SU-DHL-6 (cell line): Measurements from ENCODE around the gene CASQ2.

Experiments used
- H2AFZ ChIP-seq: fragments of 200-600 bp; sonication (generic); 2 replicates; pipeline ENCODE4 v1.6.1; 2014; ENCODE audit warnings: low read depth, mild to moderate bottlenecking, moderate library complexity, mixed read lengths, antibody characterized with exemption, low read length; ENCODE audit not compliant: severe bottlenecking
- H3F3A ChIP-seq: fragments of 200-600 bp; shearing (Covaris generic); 2 replicates; pipeline ENCODE4 v1.6.0; 2016; ENCODE audit warnings: antibody characterized with exemption, mild to moderate bottlenecking; ENCODE audit not compliant: insufficient read depth
- H3K27ac ChIP-seq: fragments of 200-600 bp; sonication (generic); 2 replicates; pipeline ENCODE4 v1.5.1; 2016; ENCODE audit warnings: low read depth, mild to moderate bottlenecking, low read length, moderate library complexity, mixed read lengths
- H3K27me3 ChIP-seq: fragments of 200-600 bp; sonication (generic), shearing (Covaris generic); 2 replicates; pipeline ENCODE4 v1.6.0; 2014; ENCODE audit warnings: mild to moderate bottlenecking, low read length
- H3K36me3 ChIP-seq: fragments of 200-600 bp; sonication (generic); 2 replicates; pipeline ENCODE4 v1.6.1; 2014; ENCODE audit warnings: mild to moderate bottlenecking, low read length, mixed read lengths
- H3K4me2 ChIP-seq: fragments of 300-600, 200-600 bp; shearing (Covaris generic), sonication (generic); 2 replicates; pipeline ENCODE4 v1.6.0; 2014; ENCODE audit warnings: low read length, low read depth, mild to moderate bottlenecking; ENCODE audit not compliant: poor library complexity, severe bottlenecking
- H3K4me3 ChIP-seq: fragments of 200-600 bp; sonication (generic); 2 replicates; pipeline ENCODE4 v1.5.1; 2014; ENCODE audit warnings: antibody characterized with exemption, low read length, mild to moderate bottlenecking, mixed read lengths; ENCODE audit not compliant: insufficient read depth, poor library complexity, severe bottlenecking
- H3K79me2 ChIP-seq: fragments of 200-600 bp; sonication (generic); 2 replicates; pipeline ENCODE4 v1.6.1; 2014; ENCODE audit warnings: mild to moderate bottlenecking, low read length, moderate library complexity; ENCODE audit not compliant: insufficient read depth
- H3K9ac ChIP-seq: fragments of 200-600 bp; sonication (generic); 2 replicates; pipeline ENCODE4 v1.7.0; 2014; ENCODE audit warnings: mild to moderate bottlenecking, low read length
- H3K9me2 ChIP-seq: fragments of 200-600 bp; sonication (generic); replicated peaks from 2 replicates; pipeline ENCODE4 v1.6.1; 2014; ENCODE audit warnings: low read length; ENCODE audit not compliant: insufficient read depth
- H3K9me3 ChIP-seq: fragments of 200-600 bp; sonication (generic); 2 replicates; pipeline ENCODE4 v1.6.1; 2014; ENCODE audit warnings: low read length, mixed read lengths; ENCODE audit not compliant: insufficient read depth
- H4K20me1 ChIP-seq: fragments of 200-600 bp; sonication (generic); 2 replicates; pipeline ENCODE4 v1.6.1; 2014; ENCODE audit warnings: low read depth, mild to moderate bottlenecking, antibody characterized with exemption, low read length, moderate library complexity, mixed read lengths
- CTCF ChIP-seq: fragments of 200-600 bp; sonication (generic); IDR thresholded peaks from one replicate; pipeline ENCODE4 v1.5.1; 2017; ENCODE audit warnings: antibody characterized with exemption, mild to moderate bottlenecking, low read length, moderate library complexity; ENCODE audit not compliant: insufficient read depth, poor library complexity, severe bottlenecking
- EZH2phosphoT487 ChIP-seq: fragments of 200-600 bp; sonication (generic), shearing (Covaris generic); conservative IDR thresholded peaks from 2 replicates; pipeline ENCODE4 v1.6.1; 2018; ENCODE audit warnings: mild to moderate bottlenecking, antibody characterized with exemption, low read length, moderate library complexity, mixed read lengths

The CASQ2 gene

GRCh38 chr1:115666206-115666605 is 102.3 kb downstream of the CASQ2 start:
- H3K27ac ChIP-seq = no peak overlapping the region

GRCh38 chr1:115665319-115666096 is 103.0 kb downstream of the CASQ2 start:
- TF ChIP-seq EZH2phosphoT487 (no peak), CTCF (no peak)
- no peak overlapping the region for H3K4me2 ChIP-seq
- H3K36me3 ChIP-seq = no peaks in the 10 kb centered on the region
- H3K9me2 ChIP-seq = no peaks in the 10 kb centered on the region
- no peaks in the 10 kb centered on the region for H3K79me2 ChIP-seq
- no peak overlapping the region for H3K9ac ChIP-seq
- no peaks in the 10 kb centered on the region for H4K20me1 ChIP-seq
- no peaks in the 10 kb centered on the region for H3K9me3 ChIP-seq
- no peak overlapping the region for H3K4me3 ChIP-seq
- no peak overlapping the region for H2AFZ ChIP-seq
- H3K27ac ChIP-seq = no peak overlapping the region
- H3F3A ChIP-seq = no peaks in the 10 kb centered on the region
- H3K27me3 ChIP-seq = no peaks in the 10 kb centered on the region

More at GRCh38 chr1:115666206-115666605, 102.3 kb downstream of the CASQ2 start:
- Histone ChIP-seq H2AFZ (no peak overlapping the region), H3F3A (no peaks in the 10 kb centered on the region), H3K9ac (no peak overlapping the region), H3K79me2 (no peaks in the 10 kb centered on the region), H3K4me3 (no peak overlapping the region), H3K27me3 (no peaks in the 10 kb centered on the region), H3K9me2 (no peaks in the 10 kb centered on the region), H3K36me3 (no peaks in the 10 kb centered on the region), H3K4me2 (no peak overlapping the region), H3K9me3 (no peaks in the 10 kb centered on the region), H4K20me1 (no peaks in the 10 kb centered on the region)
- no peak for TF ChIP-seq EZH2phosphoT487
- TF ChIP-seq CTCF = no peak

GRCh38 chr1:115661157-115661556 is 107.4 kb downstream of the CASQ2 start:
- Histone ChIP-seq H3F3A (no peaks in the 10 kb centered on the region), H3K79me2 (no peaks in the 10 kb centered on the region), H3K9me3 (no peaks in the 10 kb centered on the region), H3K4me3 (no peak overlapping the region), H3K9me2 (no peaks in the 10 kb centered on the region), H4K20me1 (no peaks in the 10 kb centered on the region), H3K36me3 (no peaks in the 10 kb centered on the region), H3K27me3 (no peaks in the 10 kb centered on the region), H3K27ac (no peak overlapping the region), H2AFZ (no peak overlapping the region), H3K9ac (no peak overlapping the region), H3K4me2 (no peak overlapping the region)
- TF ChIP-seq EZH2phosphoT487 (no peak), CTCF (no peak)
